SKM-1 (cell line): ENCODE measurements around the gene SPAG9.

ENCODE experiments used
- DNase-seq: peaks from one replicate; lab custom pipeline; 2025; ENCODE audit not compliant: unreplicated experiment; lab: John Stamatoyannopoulos, UW

The SPAG9 gene

GRCh38 chr17:51050291-51051033, 70.2 kb downstream of the SPAG9 start:
- DNase-seq = no peak

GRCh38 chr17:51046514-51047384, 73.9 kb downstream of the SPAG9 start:
- DNase-seq = no peak

GRCh38 chr17:51046046-51046445, 74.6 kb downstream of the SPAG9 start:
- DNase-seq = no peak

GRCh38 chr17:51045621-51046020, 75.0 kb downstream of the SPAG9 start:
- DNase-seq = no peak

GRCh38 chr17:51044976-51045375, 75.7 kb downstream of the SPAG9 start:
- no peak for DNase-seq

- DNase-seq = no peak
Measured at GRCh38 chr17:51036084-51036483, 84.6 kb downstream of the SPAG9 start.

- no peak for DNase-seq
Measured at GRCh38 chr17:51035431-51035830, 85.2 kb downstream of the SPAG9 start.

- DNase-seq = no peak
Measured at GRCh38 chr17:51034800-51035199, 85.9 kb downstream of the SPAG9 start.

GRCh38 chr17:51032850-51033249, 87.8 kb downstream of the SPAG9 start:
- DNase-seq = no peak

- DNase-seq = no peak
Measured at GRCh38 chr17:51029568-51030463, 90.9 kb downstream of the SPAG9 start.

- no peak for DNase-seq
Measured at GRCh38 chr17:51029142-51029541, 91.5 kb downstream of the SPAG9 start.

GRCh38 chr17:51028176-51028863, 92.3 kb downstream of the SPAG9 start:
- DNase-seq = no peak

GRCh38 chr17:51018541-51018940, 102.1 kb downstream of the SPAG9 start:
- no peak for DNase-seq

- DNase-seq = no peak
Measured at GRCh38 chr17:51017270-51017669, 103.4 kb downstream of the SPAG9 start.

GRCh38 chr17:51016099-51016498, 104.6 kb downstream of the SPAG9 start:
- no peak for DNase-seq

GRCh38 chr17:51015145-51015558, 105.5 kb downstream of the SPAG9 start:
- DNase-seq = no peak

GRCh38 chr17:51014129-51014528, 106.5 kb downstream of the SPAG9 start:
- DNase-seq = no peak

- no peak for DNase-seq
Measured at GRCh38 chr17:51013322-51013721, 107.3 kb downstream of the SPAG9 start.

GRCh38 chr17:51012538-51012937, 108.1 kb downstream of the SPAG9 start:
- no peak for DNase-seq

GRCh38 chr17:51010173-51010675, 110.4 kb downstream of the SPAG9 start:
- no peak for DNase-seq
